H1 (cell line): ENCODE data around the gene DYNLT2B. TPM values are rescaled to one million over a fixed set of nuclear protein-coding genes. Genes with fewer than 3 reads are reported as not detected.

Experiments used
- BCL11A ChIP-seq, 2 experiments: IDR thresholded peaks; one replicate each; pipeline ENCODE4 v1.6.1; 2011; ENCODE audit warnings: low read depth in 2 of 2, low read length in 2 of 2, mild to moderate bottlenecking in 2 of 2
- CEBPB ChIP-seq: IDR thresholded peaks from 2 replicates; pipeline ENCODE4 v1.6.1; 2012; ENCODE audit warnings: low read depth, low read length
- CHD2 ChIP-seq: IDR thresholded peaks from 2 replicates; pipeline ENCODE4 v1.6.1; 2012; ENCODE audit warnings: low read length, improper control_type of control experiment
- CTCF ChIP-seq, 3 experiments: IDR thresholded peaks; 1 replicate in 2 of 3; 2 replicates in 1 of 3; pipeline versions ENCODE4 v1.5.1 to v1.6.1; 2011; ENCODE audit warnings: low read length in 3 of 3, mild to moderate bottlenecking in 3 of 3, inconsistent platforms in 2 of 3, low read depth in 1 of 3, moderate library complexity in 1 of 3; ENCODE audit not compliant: insufficient read depth in 1 of 3; ENCODE audit errors: control extremely low read depth in 1 of 3
- EZH2 ChIP-seq: fragments of 200-600 bp; sonication (generic); IDR thresholded peaks from 2 replicates; pipeline ENCODE4 v1.7.1; 2012; ENCODE audit warnings: low read depth, mild to moderate bottlenecking, moderate library complexity, low read length, inconsistent platforms; ENCODE audit not compliant: severe bottlenecking
- GABPA ChIP-seq: IDR thresholded peaks from 2 replicates; pipeline ENCODE4 v1.6.1; 2011; ENCODE audit warnings: mild to moderate bottlenecking, low read length, moderate library complexity, borderline replicate concordance; ENCODE audit not compliant: insufficient read depth
- GTF2F1 ChIP-seq: IDR thresholded peaks from 2 replicates; pipeline ENCODE4 v1.6.1; 2012; ENCODE audit warnings: low read depth, low read length, improper control_type of control experiment, borderline replicate concordance
- HDAC6 ChIP-seq: IDR thresholded peaks from one replicate; pipeline ENCODE4 v1.7.1; 2012; ENCODE audit warnings: low read depth, mild to moderate bottlenecking, inconsistent platforms, low read length, moderate library complexity
- KDM5A ChIP-seq: fragments of 200-600 bp; IDR thresholded peaks from 2 replicates; pipeline ENCODE4 v1.7.1; 2012; ENCODE audit warnings: mild to moderate bottlenecking, low read length, inconsistent platforms, mixed read lengths
- PHF8 ChIP-seq: fragments of 200-600 bp; sonication (generic); conservative IDR thresholded peaks from 2 replicates; pipeline ENCODE4 v1.7.1; 2012; ENCODE audit warnings: low read depth, mild to moderate bottlenecking, inconsistent platforms, low read length, moderate library complexity
- POLR2AphosphoS5 ChIP-seq: IDR thresholded peaks from 2 replicates; pipeline ENCODE4 v1.6.1; 2011; ENCODE audit warnings: low read depth, low read length
- RBBP5 ChIP-seq: IDR thresholded peaks from 2 replicates; pipeline ENCODE4 v1.7.1; 2012; ENCODE audit warnings: low read depth, mild to moderate bottlenecking, inconsistent platforms, low read length, moderate library complexity, borderline replicate concordance
- RNF2 ChIP-seq: fragments of 200-900, 300-1000 bp; sonication (generic); IDR thresholded peaks from 2 replicates; pipeline ENCODE4 v1.7.1; 2016; ENCODE audit warnings: borderline replicate concordance, low read depth, mild to moderate bottlenecking, antibody characterized with exemption, low read length; ENCODE audit not compliant: poor library complexity, severe bottlenecking; ENCODE audit errors: missing control alignments
- SAP30 ChIP-seq: fragments of 300-600 bp; sonication (generic); IDR thresholded peaks from 2 replicates; pipeline ENCODE4 v1.7.1; 2012; ENCODE audit warnings: low read length, moderate library complexity, mild to moderate bottlenecking, inconsistent platforms; ENCODE audit not compliant: insufficient read depth, insufficient replicate concordance
- SIN3A ChIP-seq, 2 experiments: IDR thresholded peaks in 1 of 2; conservative IDR thresholded peaks in 1 of 2; 2 replicates each; pipeline ENCODE4 v1.6.1; 2011 to 2012; ENCODE audit warnings: low read length in 2 of 2, improper control_type of control experiment in 1 of 2, low read depth in 1 of 2, mild to moderate bottlenecking in 1 of 2
- SIX5 ChIP-seq: IDR thresholded peaks from 2 replicates; pipeline ENCODE4 v1.6.1; 2011; ENCODE audit warnings: mild to moderate bottlenecking, low read depth, low read length
- SRF ChIP-seq: IDR thresholded peaks from 2 replicates; pipeline ENCODE4 v1.6.1; 2011; ENCODE audit warnings: mild to moderate bottlenecking, low read depth, low read length, moderate library complexity
- TAF7 ChIP-seq: optimal IDR thresholded peaks from 2 replicates; pipeline ENCODE3; 2011; ENCODE audit warnings: low read depth, mild to moderate bottlenecking, inconsistent platforms, low read length, moderate library complexity, borderline replicate concordance
- TBP ChIP-seq: IDR thresholded peaks from 2 replicates; pipeline ENCODE4 v1.6.1; 2011; ENCODE audit warnings: low read depth, low read length, improper control_type of control experiment
- TCF12 ChIP-seq: IDR thresholded peaks from 2 replicates; pipeline ENCODE4 v1.6.1; 2011; ENCODE audit warnings: low read depth, mild to moderate bottlenecking, low read length
- polyA plus RNA-seq, 7 experiments: library from polyadenylated mRNA; depleted of rRNA in 3 of 7; stranded (reverse) in 5 of 7; unstranded in 2 of 7; fragments of >200 nt in 5 of 7; fragments of 200-250 nt in 2 of 7; gene quantifications; 1 replicate in 5 of 7; 2 replicates in 1 of 7; 4 replicates in 1 of 7; pipeline versions ENCODE4 v1.2.1 to v1.2.3, GENCODE V29; 2011 to 2013; ENCODE audit warnings: missing spikeins in 2 of 7, mixed read lengths in 2 of 7
- total RNA-seq: library from RNA; stranded (reverse); fragmentation: NEBNext Ultra II Directional; extraction: Animal tissue kit (Norgen Biotek cat#: 25700); gene quantifications from 2 replicates; pipeline ENCODE4 v1.2.1, GENCODE V29; 2021

The DYNLT2B gene
- total and polyA plus RNA-seq, 2 of the 8 experiments (the other 6 are each of a cell fraction or from before 2014, with no cell fraction given): 10.9 to 22.2 TPM

DNA sequence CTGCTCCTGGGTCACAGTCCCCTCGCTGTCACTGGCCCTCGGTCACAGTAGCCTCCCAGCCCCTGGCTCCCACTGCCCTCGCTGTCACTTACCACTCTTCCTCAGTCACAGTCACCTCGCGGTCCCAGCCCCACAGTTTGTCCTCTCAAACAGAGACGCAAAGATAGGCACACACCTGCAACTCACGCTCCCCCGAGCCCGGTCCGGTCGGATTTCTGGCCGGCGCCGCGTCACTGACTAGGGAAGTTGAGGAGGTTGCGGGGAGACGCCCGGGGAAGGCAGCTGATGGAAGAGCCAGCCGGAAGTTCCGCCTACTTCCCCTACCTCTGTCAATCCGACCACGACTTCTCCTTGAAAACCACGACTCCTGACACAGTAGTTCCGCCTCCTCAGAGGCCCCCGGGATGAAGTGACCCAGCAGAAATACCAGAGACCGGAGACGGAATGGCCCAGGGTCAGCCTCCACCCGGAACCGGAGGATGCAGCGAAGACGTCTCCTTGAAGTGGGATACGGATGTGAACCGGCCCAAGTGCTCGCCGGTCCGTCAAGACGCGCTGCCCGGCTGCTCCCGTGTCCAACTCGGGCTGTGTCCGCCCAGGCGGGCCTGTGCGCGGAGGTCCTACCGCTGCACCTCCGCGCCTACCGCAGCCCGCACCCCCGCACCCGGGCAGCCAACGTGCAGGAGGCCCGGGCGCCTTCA is 30.4 kb downstream of the DYNLT2B start, which contains the start of gene PCYT1A (continued):
- TF ChIP-seq CEBPB (no peak), RNF2 (no peak), POLR2AphosphoS5 (0 out of 2 replicates have a peak, but pooled peaks have one; percentile 81), SIX5 (0 out of 2 replicates have a peak, but pooled peaks have one; percentile 1), PHF8 (peak; percentile 90), HDAC6 (no peak), TAF7 (peak; percentile 65), GABPA (peak; percentile 95), TCF12 (no peak), EZH2 (no peak), SRF (no peak), GTF2F1 (0 out of 2 replicates have a peak, but pooled peaks have one; percentile 46), SIN3A (conservative IDR thresholded peaks at IDR 0.05 in 1 of 2, IDR thresholded peaks at IDR 0.05 in 1 of 2; ENCODE audit: low read depth in 1 of 2, low read length in 2 of 2) (peak; percentile 77 to 97; a peak in 2 of 4 replicates), CTCF (IDR thresholded peaks at IDR 0.05; ENCODE audit: control extremely low read depth in 1 of 3, insufficient read depth in 1 of 3, low read depth in 1 of 3, low read length in 3 of 3) (no peak), BCL11A (IDR thresholded peaks at IDR 0.05; ENCODE audit: low read depth in 2 of 2, low read length in 2 of 2) (no peak), RBBP5 (peak; percentile 77; the same call in 1 of the 2 replicates), CHD2 (no peak), KDM5A (peak; percentile 19; the same call in 1 of the 2 replicates), SAP30 (peak; percentile 96), TBP (peak; percentile 91)
